Sigmoid colon (tissue), 4 donors: ENCODE data around the gene OTOP3.

Experiments
- CTCF ChIP-seq, 4 experiments: fragments of 450-650 bp in 3 of 4; fragments of 200-600 bp in 1 of 4; IDR thresholded peaks; one replicate each; pipeline ENCODE4 v1.5.1; 2016 to 2019; ENCODE audit warnings: antibody characterized with exemption in 4 of 4, mild to moderate bottlenecking in 3 of 4, moderate library complexity in 2 of 4
- EP300 ChIP-seq, 4 donors: sonication (generic); formaldehyde crosslinking; IDR thresholded peaks; one replicate each; pipeline ENCODE4 v1.6.1; 2017; ENCODE audit warnings: antibody characterized with exemption in 4 of 4

GRCh38 chr17:74947041-74947754 lies 11.5 kb downstream of the OTOP3 start:
- TF ChIP-seq CTCF (IDR thresholded peaks at IDR 0.05) (no peak), EP300 (IDR thresholded peaks at IDR 0.05) (no peak)
